NT2/D1 (cell line): ENCODE measurements around the gene KBTBD2.

Source experiments
- YY1 ChIP-seq: IDR thresholded peaks from 2 replicates; pipeline ENCODE4 v1.6.1; 2011; ENCODE audit not compliant: insufficient read length, insufficient read depth
- ZNF274 ChIP-seq: IDR thresholded peaks from 2 replicates; pipeline ENCODE4 v1.6.1; 2011; ENCODE audit warnings: mild to moderate bottlenecking, low read depth, low read length

DNA sequence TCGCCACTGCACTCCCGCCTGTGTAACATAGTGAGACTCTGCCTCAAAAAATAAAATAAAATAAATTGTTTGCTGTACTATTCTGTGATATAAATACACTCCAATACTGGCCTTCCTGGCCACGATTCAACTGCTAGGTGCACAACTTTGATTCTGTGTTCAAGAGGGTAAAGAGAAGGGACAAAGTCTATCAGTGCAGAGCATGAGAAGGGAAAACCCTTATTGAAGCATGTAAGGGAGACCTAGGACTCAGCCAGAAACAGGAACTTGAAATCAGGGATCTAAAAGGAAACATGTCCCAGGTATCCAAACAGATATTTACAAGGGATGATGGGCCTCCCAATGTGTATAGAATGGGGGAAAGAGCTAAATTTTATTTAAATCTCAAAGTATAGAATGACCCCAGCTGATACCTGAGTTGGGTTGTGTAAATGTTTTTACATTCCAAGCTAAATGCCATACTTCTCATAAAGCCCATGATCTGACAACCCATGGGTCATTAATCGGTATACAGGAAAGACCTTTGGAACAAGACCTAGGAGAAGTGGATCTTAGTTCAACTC, 9.0 kb upstream of the KBTBD2 start:
- TF ChIP-seq YY1 (no peak), ZNF274 (no peak)
